IMR-90 (cell line): ENCODE results near the gene ACOT4. TPM values are rescaled to one million over a fixed set of nuclear protein-coding genes. Genes with fewer than 3 reads are reported as not detected.

ENCODE experiments used
- ATAC-seq: fragments of 200-7000 bp; cut with Tn5 transposase; 2 replicates; pipeline ENCODE4 v1.9.1; 2020; ENCODE audit warnings: low read depth, mild to moderate bottlenecking, moderate library complexity
- BruUV-seq: library from RNA; stranded (reverse); fragments of 400-500 nt; replicated peaks from 2 replicates; lab custom pipeline; 2021; lab: Mats Ljungman, UMichigan
- CTCF ChIA-PET: fragments of 300-600 bp; formaldehyde crosslinking; extraction: SDS; loops from one replicate; lab custom pipeline; 2021; ENCODE audit warnings: antibody characterized with exemption; lab: Yijun Ruan, JAX
- POLR2A ChIA-PET: fragments of 300-600 bp; sonication (Branson Sonifier 250); formaldehyde crosslinking; loops from one replicate; lab custom pipeline; 2022; ENCODE audit warnings: antibody characterized with exemption; ENCODE audit not compliant: unreplicated experiment; lab: Charles Lee
- DNase-seq: peaks from one replicate; pipeline ENCODE4 v3.0.0; 2013
- H2AFZ ChIP-seq: replicated peaks from 2 replicates; pipeline ENCODE3; 2013; ENCODE audit warnings: low read length, mild to moderate bottlenecking; ENCODE audit not compliant: poor library complexity
- H2AK5ac ChIP-seq: 2 replicates; pipeline ENCODE4 v1.6.1; 2013; ENCODE audit warnings: low read depth, low read length, inconsistent platforms
- H2AK9ac ChIP-seq: replicated peaks from 2 replicates; pipeline ENCODE3; 2013; ENCODE audit warnings: mild to moderate bottlenecking, low read depth, low read length, moderate library complexity; ENCODE audit not compliant: poor library complexity
- H2BK120ac ChIP-seq: 2 replicates; pipeline ENCODE4 v1.6.1; 2013; ENCODE audit warnings: low read depth, low read length, inconsistent platforms
- H2BK15ac ChIP-seq: 3 replicates; pipeline ENCODE4 v1.6.1; 2013; ENCODE audit warnings: low read depth, low read length, inconsistent platforms
- H2BK20ac ChIP-seq: 2 replicates; pipeline ENCODE4 v1.6.1; 2013; ENCODE audit warnings: low read depth, mild to moderate bottlenecking, inconsistent platforms, low read length, moderate library complexity
- H2BK5ac ChIP-seq: 2 replicates; pipeline ENCODE4 v1.6.1; 2013; ENCODE audit warnings: mild to moderate bottlenecking, low read depth, low read length, inconsistent platforms; ENCODE audit not compliant: poor library complexity, severe bottlenecking
- H3K14ac ChIP-seq: replicated peaks from 2 replicates; pipeline ENCODE4 v1.6.1; 2013; ENCODE audit warnings: low read depth, low read length, inconsistent platforms
- H3K18ac ChIP-seq: 2 replicates; pipeline ENCODE4 v1.6.1; 2013; ENCODE audit warnings: low read depth, low read length, control low read depth
- H3K23ac ChIP-seq: 2 replicates; pipeline ENCODE4 v1.6.1; 2013; ENCODE audit warnings: low read depth, low read length, inconsistent platforms
- H3K27ac ChIP-seq: 2 replicates; pipeline ENCODE4 v1.5.1; 2013; ENCODE audit warnings: mild to moderate bottlenecking, control low read depth, low read length; ENCODE audit not compliant: insufficient read depth
- H3K27me3 ChIP-seq: 2 replicates; pipeline ENCODE4 v1.6.1; 2013; ENCODE audit warnings: low read length; ENCODE audit not compliant: control insufficient read depth, insufficient read depth
- H3K36me3 ChIP-seq: 2 replicates; pipeline ENCODE4 v1.6.1; 2013; ENCODE audit warnings: low read length, mixed read lengths; ENCODE audit not compliant: control insufficient read depth, insufficient read depth
- H3K4ac ChIP-seq: 2 replicates; pipeline ENCODE4 v1.6.1; 2013; ENCODE audit warnings: low read depth, low read length, inconsistent platforms
- H3K4me1 ChIP-seq: 2 replicates; pipeline ENCODE4 v1.6.1; 2013; ENCODE audit warnings: low read length, mixed read lengths; ENCODE audit not compliant: control insufficient read depth, insufficient read depth
- H3K4me2 ChIP-seq: 2 replicates; pipeline ENCODE4 v1.6.1; 2013; ENCODE audit warnings: low read depth, mild to moderate bottlenecking, control low read depth, low read length, moderate library complexity
- H3K4me3 ChIP-seq: 2 replicates; pipeline ENCODE4 v1.5.1; 2013; ENCODE audit warnings: low read depth, mild to moderate bottlenecking, control low read depth, low read length, moderate library complexity; ENCODE audit not compliant: insufficient read depth
- H3K56ac ChIP-seq: 2 replicates; pipeline ENCODE4 v1.6.1; 2013; ENCODE audit warnings: low read length, inconsistent platforms; ENCODE audit not compliant: insufficient read depth; ENCODE audit errors: extremely low read depth
- H3K79me1 ChIP-seq, 2 experiments: 2 replicates each; pipeline ENCODE4 v1.6.1; 2013; ENCODE audit warnings: low read length in 2 of 2, inconsistent platforms in 1 of 2, low read depth in 1 of 2
- H3K9ac ChIP-seq: 2 replicates; pipeline ENCODE4 v1.6.1; 2013; ENCODE audit warnings: low read depth, low read length, control low read depth
- H3K9me1 ChIP-seq: 2 replicates; pipeline ENCODE4 v1.6.1; 2013; ENCODE audit warnings: low read length, inconsistent platforms; ENCODE audit not compliant: insufficient read depth
- H3K9me3 ChIP-seq: 2 replicates; pipeline ENCODE4 v1.6.1; 2013; ENCODE audit warnings: low read length; ENCODE audit not compliant: control insufficient read depth, insufficient read depth
- H4K20me1 ChIP-seq: 2 replicates; pipeline ENCODE4 v1.6.1; 2013; ENCODE audit warnings: low read length, inconsistent platforms; ENCODE audit not compliant: insufficient read depth
- H4K5ac ChIP-seq: 2 replicates; pipeline ENCODE4 v1.6.1; 2013; ENCODE audit warnings: mild to moderate bottlenecking, low read depth, low read length, control low read depth
- H4K8ac ChIP-seq, 2 experiments: 2 replicates each; pipeline ENCODE4 v1.6.1; 2013; ENCODE audit warnings: low read depth in 2 of 2, low read length in 2 of 2, control low read depth in 1 of 2, inconsistent platforms in 1 of 2
- H4K91ac ChIP-seq: 2 replicates; pipeline ENCODE4 v1.6.1; 2013; ENCODE audit warnings: low read depth, low read length, inconsistent platforms; ENCODE audit not compliant: insufficient read depth
- RFX5 ChIP-seq: IDR thresholded peaks from 2 replicates; pipeline ENCODE4 v1.8.0; 2012; ENCODE audit warnings: low read depth, mild to moderate bottlenecking, low read length, moderate library complexity
- whole genome bisulfite sequencing, 2 experiments: methylation state at CpG; one replicate each; pipeline versions ENCODE4 v1.1.5 to v1.1.7; 2013; ENCODE audit warnings: missing lambda C conversion rate in 2 of 2; ENCODE audit not compliant: insufficient read length in 1 of 2; ENCODE audit errors: extremely low coverage in 2 of 2; 5-methylcytosine and 5-hydroxymethylcytosine counted together
- dilution Hi-C: fragments of 300-500 bp; cut with HindIII; formaldehyde crosslinking; loops from one replicate; pipeline ENCODE4 v1.14.3; 2018; ENCODE audit warnings: low sequenced_read_pairs; ENCODE audit not compliant: unreplicated experiment
- in situ Hi-C: fragments of 300-500 bp; cut with MboI; formaldehyde crosslinking; loops from 3 replicates; pipeline ENCODE4 v1.14.3; 2019; ENCODE audit warnings: low sequenced_read_pairs, inconsistent platforms, mixed read lengths
- intact Hi-C: fragments of 100-400 bp; cut with micrococcal nuclease; formaldehyde crosslinking; loops from 2 replicates; pipeline ENCODE4 v1.10.0; 2022
- polyA plus RNA-seq, 3 experiments: library from polyadenylated mRNA; depleted of rRNA; stranded (reverse); fragments of >200 nt; gene quantifications; 2 replicates each; pipeline ENCODE4 v1.2.3, GENCODE V29; 2012; ENCODE audit warnings: low replicate concordance in 1 of 3
- total RNA-seq: library from RNA; depleted of rRNA; stranded (reverse); fragments of >200 nt; gene quantifications from 2 replicates; pipeline ENCODE4 v1.2.3, GENCODE V29; 2012
- TF ChIP-seq, protein P1 (sequence below): fragments of 150-350 bp; IDR thresholded peaks from 2 replicates; pipeline ENCODE4 v1.6.1; 2017; ENCODE audit warnings: mild to moderate bottlenecking, antibody characterized with exemption, low read length, low read depth

The ACOT4 gene
- total and polyA plus RNA-seq, 2 of the 4 experiments (the other 2 are of a cell fraction): 0.22 to 0.54 TPM

DNA sequence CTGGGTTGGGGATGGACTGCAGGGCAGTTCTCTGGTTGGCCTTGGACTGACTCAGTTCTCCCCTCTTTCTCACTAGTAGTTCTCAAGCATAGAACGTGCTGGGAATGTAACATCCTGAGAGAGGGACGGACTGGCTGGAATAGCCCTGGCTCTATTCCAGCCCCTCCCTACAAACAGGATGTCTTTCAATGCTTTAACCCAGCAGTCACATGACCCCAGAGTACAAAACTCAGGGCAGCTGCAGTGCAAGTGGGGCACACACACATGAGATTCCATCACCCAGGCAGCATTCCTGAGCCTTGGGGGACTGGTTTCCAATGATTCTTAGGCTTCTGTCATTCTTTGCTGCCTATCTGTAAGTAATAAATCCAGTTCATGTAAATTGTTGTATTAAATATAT is 19.0 kb downstream of the ACOT4 start:
- in situ Hi-C loops: no loop called here
- no peak for ATAC-seq
- H3K56ac ChIP-seq: no peak overlapping the region
- no peaks in the 10 kb centered on the region for H3K4me1 ChIP-seq
- dilution Hi-C loops: no loop called here
- no peaks in the 10 kb centered on the region; the same call in 1 of the 2 replicates for H3K27me3 ChIP-seq
- no peak overlapping the region for H2BK15ac ChIP-seq
- CTCF ChIA-PET: interaction anchor here (0.5 kb wide), 1 partner anchor 246 kb away, joined by 3 read pairs; no protein-coding TSS in a partner anchor
- H4K91ac ChIP-seq: no peak overlapping the region
- no peaks in the 10 kb centered on the region; the same call in 1 of the 2 replicates for H3K9me3 ChIP-seq
- H2BK5ac ChIP-seq: no peak overlapping the region
- H2BK120ac ChIP-seq: no peak overlapping the region
- no peak overlapping the region for H2BK20ac ChIP-seq
- no peak overlapping the region for H3K4me3 ChIP-seq
- no peak overlapping the region for H2AK5ac ChIP-seq
- no peaks in the 10 kb centered on the region for H4K20me1 ChIP-seq
- POLR2A ChIA-PET: no interaction called here
- H3K23ac ChIP-seq: no peak overlapping the region
- intact Hi-C loops: loop anchor here (5.0 kb wide), 1 partner anchor 118 kb away; the partner anchor contains the start of gene RIOX1
- H4K5ac ChIP-seq: no peak overlapping the region
- H3K79me1 ChIP-seq: no peaks in the 10 kb centered on the region
- peak; percentile 22 for DNase-seq
- H3K4me2 ChIP-seq: no peak overlapping the region
- no peaks in the 10 kb centered on the region for H3K9me1 ChIP-seq
- H2AFZ ChIP-seq: no peak overlapping the region
- H3K4ac ChIP-seq: no peak overlapping the region
- no peak overlapping the region for H2AK9ac ChIP-seq
- H3K36me3 ChIP-seq: no peaks in the 10 kb centered on the region
- BruUV-seq: no TSS peak
- H3K27ac ChIP-seq: no peak overlapping the region
- no peak overlapping the region for H3K14ac ChIP-seq
- no peak overlapping the region for H3K9ac ChIP-seq
- no CpG with 5 or more reads among the region's 2 CpGs for WGBS, 2 experiments
- TF ChIP-seq, protein P1, sequence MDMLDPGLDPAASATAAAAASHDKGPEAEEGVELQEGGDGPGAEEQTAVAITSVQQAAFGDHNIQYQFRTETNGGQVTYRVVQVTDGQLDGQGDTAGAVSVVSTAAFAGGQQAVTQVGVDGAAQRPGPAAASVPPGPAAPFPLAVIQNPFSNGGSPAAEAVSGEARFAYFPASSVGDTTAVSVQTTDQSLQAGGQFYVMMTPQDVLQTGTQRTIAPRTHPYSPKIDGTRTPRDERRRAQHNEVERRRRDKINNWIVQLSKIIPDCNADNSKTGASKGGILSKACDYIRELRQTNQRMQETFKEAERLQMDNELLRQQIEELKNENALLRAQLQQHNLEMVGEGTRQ: 0 out of 2 replicates have a peak, but pooled peaks have one; percentile 10
- TF ChIP-seq RFX5: no peak
- H3K18ac ChIP-seq: no peak overlapping the region
- H4K8ac ChIP-seq: no peak overlapping the region
